ENCODE results near the gene TICAM2.

The TICAM2 gene

DNA sequence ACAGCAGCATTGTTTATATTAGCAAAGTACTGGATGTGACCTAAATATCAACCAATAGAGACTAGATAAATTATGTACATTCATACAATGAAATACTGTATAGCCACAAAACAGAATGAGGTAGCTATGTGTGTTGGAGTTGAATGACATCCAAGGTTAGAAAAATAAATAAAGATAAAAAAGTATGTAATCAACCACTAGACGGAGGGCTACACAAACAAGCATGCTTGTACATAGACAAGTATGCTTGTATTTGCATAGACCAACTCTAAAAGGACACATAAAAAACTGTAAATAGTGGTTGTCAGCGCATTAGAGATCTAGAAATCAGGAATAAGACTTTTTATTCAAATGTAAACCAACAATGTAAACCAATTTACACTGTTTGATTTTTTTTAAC, 60.7 kb downstream of the TICAM2 start:
- no peak overlapping the region for H3K27ac ChIP-seq
- CTCF ChIA-PET = interaction anchor here (0.6 kb wide), 1 partner anchor 29 kb away, joined by 3 read pairs; no protein-coding TSS in a partner anchor
- POLR2A ChIA-PET (ENCODE audit: low non-redundant PET) = no interaction called here
- DNase-seq (ENCODE audit: low spot score) = no peak
- TF ChIP-seq, protein P1, sequence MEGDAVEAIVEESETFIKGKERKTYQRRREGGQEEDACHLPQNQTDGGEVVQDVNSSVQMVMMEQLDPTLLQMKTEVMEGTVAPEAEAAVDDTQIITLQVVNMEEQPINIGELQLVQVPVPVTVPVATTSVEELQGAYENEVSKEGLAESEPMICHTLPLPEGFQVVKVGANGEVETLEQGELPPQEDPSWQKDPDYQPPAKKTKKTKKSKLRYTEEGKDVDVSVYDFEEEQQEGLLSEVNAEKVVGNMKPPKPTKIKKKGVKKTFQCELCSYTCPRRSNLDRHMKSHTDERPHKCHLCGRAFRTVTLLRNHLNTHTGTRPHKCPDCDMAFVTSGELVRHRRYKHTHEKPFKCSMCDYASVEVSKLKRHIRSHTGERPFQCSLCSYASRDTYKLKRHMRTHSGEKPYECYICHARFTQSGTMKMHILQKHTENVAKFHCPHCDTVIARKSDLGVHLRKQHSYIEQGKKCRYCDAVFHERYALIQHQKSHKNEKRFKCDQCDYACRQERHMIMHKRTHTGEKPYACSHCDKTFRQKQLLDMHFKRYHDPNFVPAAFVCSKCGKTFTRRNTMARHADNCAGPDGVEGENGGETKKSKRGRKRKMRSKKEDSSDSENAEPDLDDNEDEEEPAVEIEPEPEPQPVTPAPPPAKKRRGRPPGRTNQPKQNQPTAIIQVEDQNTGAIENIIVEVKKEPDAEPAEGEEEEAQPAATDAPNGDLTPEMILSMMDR (conservative IDR thresholded peaks at IDR 0.05; ENCODE audit: low read depth) = no peak

DNA sequence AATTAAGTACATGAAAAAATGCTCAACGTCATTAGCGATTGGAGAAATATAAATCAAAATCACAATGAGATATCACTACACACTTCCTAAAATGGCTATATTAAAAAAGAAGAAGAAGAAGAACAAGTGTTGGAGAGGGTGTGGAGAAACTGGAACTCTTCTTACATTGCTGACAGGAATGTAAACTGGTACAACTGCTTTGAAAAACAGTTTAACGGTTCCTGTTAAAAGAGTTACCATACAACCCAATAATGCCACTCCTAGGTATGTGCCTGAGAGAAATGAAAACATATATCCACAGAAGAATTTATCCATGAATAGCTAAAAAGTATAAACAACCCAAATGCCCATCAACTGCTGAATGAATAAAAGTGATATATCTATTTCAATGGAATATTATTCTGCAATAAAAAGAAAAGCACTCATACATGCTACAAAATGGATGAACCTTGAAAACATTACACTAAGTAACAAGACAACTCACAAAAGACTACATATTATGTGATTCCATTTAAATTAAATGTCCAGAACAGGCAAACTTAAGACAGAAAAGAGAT, 66.7 kb downstream of the TICAM2 start:
- ChIA-PET POLR2A (ENCODE audit: low non-redundant PET) (no interaction called here), CTCF (interaction anchor here (0.6 kb wide), 1 partner anchor 39 kb away, joined by 4 read pairs; no protein-coding TSS in a partner anchor)
- DNase-seq (ENCODE audit: low spot score) = no peak
- TF ChIP-seq, protein P1 (conservative IDR thresholded peaks at IDR 0.05; ENCODE audit: low read depth) = no peak
- H3K27ac ChIP-seq = no peak overlapping the region

DNA sequence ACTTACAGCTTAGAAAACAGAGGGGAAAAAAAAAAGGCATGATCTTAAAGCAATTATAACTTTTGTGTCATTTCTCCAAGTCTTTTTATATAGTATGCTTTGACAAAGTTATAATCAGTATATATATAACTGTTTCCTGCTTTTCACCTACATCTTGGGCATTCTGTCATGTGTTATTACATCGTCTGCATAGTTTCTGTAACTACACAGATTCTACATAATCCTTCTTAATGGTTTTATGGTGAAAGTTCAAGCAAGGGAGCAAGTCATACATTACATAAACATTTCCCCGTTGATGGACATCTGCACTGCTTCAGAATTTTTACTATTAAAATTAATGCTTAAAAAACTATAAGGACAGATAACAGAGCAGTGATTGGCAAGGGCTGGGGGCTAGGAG, 69.8 kb downstream of the TICAM2 start:
- no peak overlapping the region for H3K27ac ChIP-seq
- CTCF ChIA-PET = no interaction called here
- no peak for DNase-seq (ENCODE audit: low spot score)
- TF ChIP-seq, protein P1 (conservative IDR thresholded peaks at IDR 0.05; ENCODE audit: low read depth) = no peak
- POLR2A ChIA-PET (ENCODE audit: low non-redundant PET) = no interaction called here

DNA sequence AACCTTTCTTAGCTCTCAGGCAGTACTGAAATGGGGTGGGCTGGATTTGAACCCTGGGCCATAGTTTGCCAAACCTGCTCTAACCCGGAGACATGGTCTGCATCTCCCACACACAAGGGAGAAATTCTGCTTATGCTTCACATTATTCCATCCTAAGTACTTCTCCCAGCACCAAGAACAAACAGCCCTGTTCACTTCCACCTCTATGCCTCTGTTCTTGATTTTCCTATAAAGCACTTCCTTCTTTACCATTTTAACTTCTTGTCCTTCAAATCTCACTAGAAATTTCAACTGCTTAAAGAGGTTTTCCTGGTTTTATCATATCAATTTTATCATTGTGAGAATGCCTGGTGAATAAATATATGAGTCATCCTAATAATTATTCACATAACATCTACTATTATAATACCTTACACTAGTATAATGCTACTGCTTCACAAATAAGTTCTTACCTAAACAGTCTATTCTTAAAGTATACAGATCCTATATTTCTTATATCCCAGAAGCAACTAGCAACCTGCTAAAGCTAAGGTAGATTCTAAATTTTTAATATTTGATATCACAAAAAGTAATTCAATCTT, 70.4 kb downstream of the TICAM2 start:
- ChIA-PET POLR2A (ENCODE audit: low non-redundant PET) (interaction anchor here (0.6 kb wide), 1 partner anchor 117 kb away, joined by 5 read pairs; no protein-coding TSS in a partner anchor), CTCF (interaction anchor here (0.6 kb wide), 1 partner anchor 35 kb away, joined by 3 read pairs; no protein-coding TSS in a partner anchor)
- no peak overlapping the region for H3K27ac ChIP-seq
- TF ChIP-seq, protein P1 (conservative IDR thresholded peaks at IDR 0.05; ENCODE audit: low read depth) = no peak
- no peak for DNase-seq (ENCODE audit: low spot score)

DNA sequence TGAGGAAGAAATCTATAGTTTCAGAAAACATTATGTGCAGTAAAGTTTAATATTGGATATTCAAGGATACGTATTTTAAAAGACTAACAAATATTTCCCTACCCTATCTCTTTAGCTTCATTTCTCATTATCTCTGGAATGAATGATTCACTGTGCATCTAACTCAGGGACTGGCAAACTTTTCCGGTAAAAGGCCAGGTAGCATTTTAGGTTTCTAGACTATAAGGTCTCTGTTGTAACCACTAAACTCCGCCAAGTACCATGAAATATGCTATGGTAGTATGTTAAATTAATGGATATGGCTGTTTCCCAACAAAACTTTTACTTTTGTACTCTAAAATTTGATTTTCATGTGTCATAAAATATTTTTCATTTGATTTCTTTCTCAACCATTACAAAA, 70.9 kb downstream of the TICAM2 start:
- H3K27ac ChIP-seq = no peak overlapping the region
- POLR2A ChIA-PET (ENCODE audit: low non-redundant PET) = interaction anchor here (0.6 kb wide), 1 partner anchor 116 kb away, joined by 5 read pairs; no protein-coding TSS in a partner anchor
- CTCF ChIA-PET = interaction anchor here (0.6 kb wide), 1 partner anchor 36 kb away, joined by 3 read pairs; no protein-coding TSS in a partner anchor
- DNase-seq (ENCODE audit: low spot score) = no peak
- TF ChIP-seq, protein P1 (conservative IDR thresholded peaks at IDR 0.05; ENCODE audit: low read depth) = no peak

DNA sequence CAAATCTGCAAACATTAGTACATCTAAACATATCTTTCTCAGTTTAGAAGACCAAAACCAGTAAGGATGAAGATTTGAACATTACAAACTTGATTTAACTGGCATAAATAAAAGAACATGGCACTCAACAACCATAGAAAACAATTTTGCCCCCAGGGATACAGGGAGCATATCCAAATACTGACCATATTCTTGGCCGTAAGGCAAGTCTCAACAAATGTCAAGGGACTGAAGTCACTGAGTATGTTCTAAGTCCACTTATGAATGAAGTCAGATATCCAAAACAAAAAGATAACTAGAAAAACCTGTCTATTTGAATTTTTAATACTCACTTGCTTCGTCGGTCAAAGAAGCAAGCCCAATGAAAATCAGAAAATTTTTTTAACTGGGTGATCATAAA, 71.9 kb downstream of the TICAM2 start:
- POLR2A ChIA-PET (ENCODE audit: low non-redundant PET) = interaction anchor here (0.6 kb wide), 1 partner anchor 15 kb away, joined by 3 read pairs; no protein-coding TSS in a partner anchor
- CTCF ChIA-PET = interaction anchor here (0.9 kb wide), 1 partner anchor 10 kb away, joined by 3 read pairs; no protein-coding TSS in a partner anchor

More for the DNA sequence above, 71.9 kb downstream of the TICAM2 start:
- TF ChIP-seq, protein P1 (conservative IDR thresholded peaks at IDR 0.05; ENCODE audit: low read depth) = no peak
- DNase-seq (ENCODE audit: low spot score) = peak; percentile 51
- no peak overlapping the region for H3K27ac ChIP-seq

Data from RWPE1 (cell line).